HEK293 (cell line): Measurements from ENCODE around the gene ARPC4.

Source experiments
- GFI1B ChIP-seq: fragments of 450-650 bp; formaldehyde crosslinking; IDR thresholded peaks from 2 replicates; pipeline ENCODE4 v1.5.1; 2016; ENCODE audit warnings: missing biosample characterization, missing genetic modification characterization
- HOXA7 ChIP-seq: sonication (generic); formaldehyde crosslinking; IDR thresholded peaks from 2 replicates; pipeline ENCODE4 v1.8.1; 2022; ENCODE audit warnings: missing genetic modification reagents, borderline replicate concordance
- MZF1 ChIP-seq: fragments of 450-650 bp; formaldehyde crosslinking; IDR thresholded peaks from 2 replicates; pipeline ENCODE4 v1.5.1; 2017; ENCODE audit warnings: missing biosample characterization, missing genetic modification characterization, borderline replicate concordance
- SCRT2 ChIP-seq: fragments of 450-650 bp; formaldehyde crosslinking; IDR thresholded peaks from 2 replicates; pipeline ENCODE4 v1.5.1; 2016; ENCODE audit warnings: missing biosample characterization, missing genetic modification characterization
- ZNF10 ChIP-seq: fragments of 450-650 bp; formaldehyde crosslinking; IDR thresholded peaks from 2 replicates; pipeline ENCODE4 v1.5.1; 2017; ENCODE audit warnings: missing biosample characterization, missing genetic modification characterization
- ZNF274 ChIP-seq, 2 experiments: fragments of 200-500 bp in 1 of 2; fragments of 450-650 bp in 1 of 2; sonication (Bioruptor generic) in 1 of 2; formaldehyde crosslinking in 1 of 2; IDR thresholded peaks; 2 replicates each; pipeline versions ENCODE4 v1.5.1 to v1.6.1; 2014 to 2016; ENCODE audit warnings: borderline replicate concordance in 1 of 2, inconsistent platforms in 1 of 2, low read length in 1 of 2, missing biosample characterization in 1 of 2, missing genetic modification characterization in 1 of 2
- ZNF654 ChIP-seq: fragments of 450-650 bp; formaldehyde crosslinking; IDR thresholded peaks from 2 replicates; pipeline ENCODE4 v1.5.1; 2016; ENCODE audit warnings: low read depth, missing biosample characterization, missing genetic modification characterization
- ZNF658 ChIP-seq: fragments of 450-650 bp; formaldehyde crosslinking; IDR thresholded peaks from 2 replicates; pipeline ENCODE4; 2016; ENCODE audit warnings: missing biosample characterization, missing genetic modification characterization
- TF ChIP-seq, protein P1 (sequence below): fragments of 450-650 bp; formaldehyde crosslinking; IDR thresholded peaks from 2 replicates; pipeline ENCODE4 v1.5.1; 2016; ENCODE audit warnings: missing biosample characterization, missing genetic modification characterization, low read depth
- TF ChIP-seq, protein P2 (sequence below): fragments of 450-650 bp; formaldehyde crosslinking; conservative IDR thresholded peaks from 2 replicates; pipeline ENCODE4 v1.5.1; 2016; ENCODE audit warnings: low read depth, missing biosample characterization, missing genetic modification characterization

DNA sequence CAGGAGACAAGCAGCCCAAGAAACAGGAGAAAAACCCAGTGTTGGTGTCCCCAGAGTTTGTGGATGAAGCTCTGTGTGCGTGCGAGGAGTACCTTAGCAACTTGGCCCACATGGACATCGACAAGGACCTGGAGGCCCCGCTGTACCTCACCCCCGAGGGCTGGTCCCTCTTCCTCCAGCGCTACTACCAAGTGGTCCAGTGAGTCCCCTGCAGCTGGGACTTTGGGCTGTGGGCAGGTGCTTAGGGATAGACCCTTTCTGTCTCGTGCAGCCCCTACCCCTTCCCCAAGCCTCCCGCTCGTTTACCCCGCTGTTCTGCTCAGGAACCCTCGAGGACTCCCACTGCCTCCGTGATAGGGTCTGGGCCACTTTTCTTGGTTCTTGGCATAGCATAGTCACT lies 27.7 kb downstream of the ARPC4 start:
- no peak for TF ChIP-seq GFI1B (tag by site-specific recombination)
- TF ChIP-seq, protein P1, sequence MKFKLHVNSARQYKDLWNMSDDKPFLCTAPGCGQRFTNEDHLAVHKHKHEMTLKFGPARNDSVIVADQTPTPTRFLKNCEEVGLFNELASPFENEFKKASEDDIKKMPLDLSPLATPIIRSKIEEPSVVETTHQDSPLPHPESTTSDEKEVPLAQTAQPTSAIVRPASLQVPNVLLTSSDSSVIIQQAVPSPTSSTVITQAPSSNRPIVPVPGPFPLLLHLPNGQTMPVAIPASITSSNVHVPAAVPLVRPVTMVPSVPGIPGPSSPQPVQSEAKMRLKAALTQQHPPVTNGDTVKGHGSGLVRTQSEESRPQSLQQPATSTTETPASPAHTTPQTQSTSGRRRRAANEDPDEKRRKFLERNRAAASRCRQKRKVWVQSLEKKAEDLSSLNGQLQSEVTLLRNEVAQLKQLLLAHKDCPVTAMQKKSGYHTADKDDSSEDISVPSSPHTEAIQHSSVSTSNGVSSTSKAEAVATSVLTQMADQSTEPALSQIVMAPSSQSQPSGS = no peak
- no peak for TF ChIP-seq HOXA7 (CRISPR knock-in tag)
- TF ChIP-seq MZF1 = no peak
- no peak for TF ChIP-seq ZNF10 (tag by site-specific recombination)
- no peak for TF ChIP-seq ZNF654 (tag by site-specific recombination)
- TF ChIP-seq ZNF658 (tag by site-specific recombination) = no peak
- TF ChIP-seq ZNF274 (IDR thresholded peaks at IDR 0.05; ENCODE audit: low read length) = no peak
- TF ChIP-seq ZNF274 (tag by site-specific recombination; IDR thresholded peaks at IDR 0.05; ENCODE audit: borderline replicate concordance) = no peak
- TF ChIP-seq SCRT2 (tag by site-specific recombination) = no peak
- TF ChIP-seq, protein P2, sequence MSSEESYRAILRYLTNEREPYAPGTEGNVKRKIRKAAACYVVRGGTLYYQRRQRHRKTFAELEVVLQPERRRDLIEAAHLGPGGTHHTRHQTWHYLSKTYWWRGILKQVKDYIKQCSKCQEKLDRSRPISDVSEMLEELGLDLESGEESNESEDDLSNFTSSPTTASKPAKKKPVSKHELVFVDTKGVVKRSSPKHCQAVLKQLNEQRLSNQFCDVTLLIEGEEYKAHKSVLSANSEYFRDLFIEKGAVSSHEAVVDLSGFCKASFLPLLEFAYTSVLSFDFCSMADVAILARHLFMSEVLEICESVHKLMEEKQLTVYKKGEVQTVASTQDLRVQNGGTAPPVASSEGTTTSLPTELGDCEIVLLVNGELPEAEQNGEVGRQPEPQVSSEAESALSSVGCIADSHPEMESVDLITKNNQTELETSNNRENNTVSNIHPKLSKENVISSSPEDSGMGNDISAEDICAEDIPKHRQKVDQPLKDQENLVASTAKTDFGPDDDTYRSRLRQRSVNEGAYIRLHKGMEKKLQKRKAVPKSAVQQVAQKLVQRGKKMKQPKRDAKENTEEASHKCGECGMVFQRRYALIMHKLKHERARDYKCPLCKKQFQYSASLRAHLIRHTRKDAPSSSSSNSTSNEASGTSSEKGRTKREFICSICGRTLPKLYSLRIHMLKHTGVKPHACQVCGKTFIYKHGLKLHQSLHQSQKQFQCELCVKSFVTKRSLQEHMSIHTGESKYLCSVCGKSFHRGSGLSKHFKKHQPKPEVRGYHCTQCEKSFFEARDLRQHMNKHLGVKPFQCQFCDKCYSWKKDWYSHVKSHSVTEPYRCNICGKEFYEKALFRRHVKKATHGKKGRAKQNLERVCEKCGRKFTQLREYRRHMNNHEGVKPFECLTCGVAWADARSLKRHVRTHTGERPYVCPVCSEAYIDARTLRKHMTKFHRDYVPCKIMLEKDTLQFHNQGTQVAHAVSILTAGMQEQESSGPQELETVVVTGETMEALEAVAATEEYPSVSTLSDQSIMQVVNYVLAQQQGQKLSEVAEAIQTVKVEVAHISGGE (tag by site-specific recombination) = no peak
